HG03521 (cell line): ENCODE data around the gene MAPK13.
"Not testable (repeated sequence)": the region's sequence is repeated elsewhere in the genome, so short reads cannot be mapped to it uniquely, and the experiment has no call there.

Source experiments
- ATAC-seq: cut with Tn5 transposase; IDR thresholded peaks from one replicate; pipeline ENCODE4 v1.9.1; 2021; ENCODE audit warnings: mild to moderate bottlenecking, moderate library complexity; ENCODE audit not compliant: unreplicated experiment

The MAPK13 gene

GRCh38 chr6:36126553-36127458, 3.5 kb upstream of the MAPK13 start:
- ATAC-seq = no peak

- ATAC-seq = no peak
Measured at GRCh38 chr6:36127462-36128016, 2.8 kb upstream of the MAPK13 start.

- ATAC-seq = no peak
Measured at GRCh38 chr6:36128073-36128472, 2.2 kb upstream of the MAPK13 start.

GRCh38 chr6:36128793-36129192, 1.5 kb upstream of the MAPK13 start:
- no peak for ATAC-seq

- not testable (repeated sequence) for ATAC-seq
Measured at GRCh38 chr6:36129334-36129733, 979 bp upstream of the MAPK13 start.

GRCh38 chr6:36130667-36131510, 576 bp downstream of the MAPK13 start:
- peak; percentile 12 for ATAC-seq

GRCh38 chr6:36131511-36132245, 1.4 kb downstream of the MAPK13 start:
- peak; percentile 78 for ATAC-seq

- no peak for ATAC-seq
Measured at GRCh38 chr6:36132246-36132895, 2.1 kb downstream of the MAPK13 start.

- no peak for ATAC-seq
Measured at GRCh38 chr6:36133148-36133547, 2.8 kb downstream of the MAPK13 start.

GRCh38 chr6:36133912-36134311, 3.6 kb downstream of the MAPK13 start:
- no peak for ATAC-seq

- no peak for ATAC-seq
Measured at GRCh38 chr6:36135053-36135731, 4.9 kb downstream of the MAPK13 start.

- ATAC-seq = no peak
Measured at GRCh38 chr6:36136034-36136433, 5.7 kb downstream of the MAPK13 start.

GRCh38 chr6:36136551-36136950, 6.2 kb downstream of the MAPK13 start:
- ATAC-seq = no peak

GRCh38 chr6:36138667-36139066, 8.4 kb downstream of the MAPK13 start:
- ATAC-seq = no peak

GRCh38 chr6:36139431-36139830, 9.1 kb downstream of the MAPK13 start:
- ATAC-seq = no peak

- ATAC-seq = no peak
Measured at GRCh38 chr6:36139991-36140710, 9.8 kb downstream of the MAPK13 start.

GRCh38 chr6:36141091-36141490, 10.8 kb downstream of the MAPK13 start:
- ATAC-seq = no peak

- no peak for ATAC-seq
Measured at GRCh38 chr6:36141961-36142360, 11.6 kb downstream of the MAPK13 start.
